K562 (cell line): ENCODE data around the gene LRRC74B. TPM values are rescaled to one million over a fixed set of nuclear protein-coding genes. Genes with fewer than 3 reads are reported as not detected.

Source experiments
- ZNF140 ChIP-seq: fragments of 250-450 bp; sonication (Bioruptor Pico); IDR thresholded peaks from 2 replicates; pipeline ENCODE4 v1.8.0; 2021; ENCODE audit warnings: moderate library complexity, mild to moderate bottlenecking, inconsistent platforms
- polyA plus RNA-seq, 8 experiments: library from polyadenylated mRNA; depleted of rRNA in 4 of 8; stranded (reverse) in 5 of 8; unstranded in 3 of 8; fragments of >200 nt; fragmentation: Nextera tagmentation in 2 of 8; fragmentation: Illumina TruSeq in 1 of 8; extraction: Ambion mirVana in 2 of 8; extraction: Trizol in 1 of 8; gene quantifications; 2 replicates each; pipeline versions ENCODE4 v1.2.1 to v1.2.3, GENCODE V29; 2011 to 2014; ENCODE audit warnings: inconsistent platforms in 1 of 8, missing spikeins in 1 of 8
- total RNA-seq, 7 experiments: library from RNA; depleted of rRNA in 6 of 7; stranded (reverse); fragments of >200 nt in 6 of 7; fragmentation: Illumina TruSeq in 2 of 7; extraction: Trizol in 2 of 7; gene quantifications; 2 replicates each; pipeline versions ENCODE4 v1.2.1 to v1.2.3, GENCODE V29; 2011 to 2021; ENCODE audit warnings: low replicate concordance in 1 of 7
- TF ChIP-seq, protein P1 (sequence below): fragments of 200-600 bp; sonication (generic); IDR thresholded peaks from one replicate; pipeline ENCODE4 v1.6.1; 2012; ENCODE audit warnings: mild to moderate bottlenecking, low read depth, low read length, inconsistent platforms
- TF ChIP-seq, protein P2 (sequence below): sonication (generic); formaldehyde crosslinking; IDR thresholded peaks from 2 replicates; pipeline ENCODE4 v1.8.0; 2022; ENCODE audit warnings: mild to moderate bottlenecking, missing genetic modification reagents
- TF ChIP-seq, protein P3 (sequence below): sonication (generic); formaldehyde crosslinking; IDR thresholded peaks from 2 replicates; pipeline ENCODE4 v1.9.0; 2022; ENCODE audit warnings: mild to moderate bottlenecking, missing genetic modification reagents
- TF ChIP-seq, protein P4 (sequence below): sonication (generic); formaldehyde crosslinking; IDR thresholded peaks from 2 replicates; pipeline ENCODE4 v1.8.1; 2023; ENCODE audit warnings: mild to moderate bottlenecking, missing genetic modification reagents

LRRC74B gene
- total and polyA plus RNA-seq, 9 of the 15 experiments (the other 6 are each of a cell fraction or from before 2014, with no cell fraction given), result not detected

DNA sequence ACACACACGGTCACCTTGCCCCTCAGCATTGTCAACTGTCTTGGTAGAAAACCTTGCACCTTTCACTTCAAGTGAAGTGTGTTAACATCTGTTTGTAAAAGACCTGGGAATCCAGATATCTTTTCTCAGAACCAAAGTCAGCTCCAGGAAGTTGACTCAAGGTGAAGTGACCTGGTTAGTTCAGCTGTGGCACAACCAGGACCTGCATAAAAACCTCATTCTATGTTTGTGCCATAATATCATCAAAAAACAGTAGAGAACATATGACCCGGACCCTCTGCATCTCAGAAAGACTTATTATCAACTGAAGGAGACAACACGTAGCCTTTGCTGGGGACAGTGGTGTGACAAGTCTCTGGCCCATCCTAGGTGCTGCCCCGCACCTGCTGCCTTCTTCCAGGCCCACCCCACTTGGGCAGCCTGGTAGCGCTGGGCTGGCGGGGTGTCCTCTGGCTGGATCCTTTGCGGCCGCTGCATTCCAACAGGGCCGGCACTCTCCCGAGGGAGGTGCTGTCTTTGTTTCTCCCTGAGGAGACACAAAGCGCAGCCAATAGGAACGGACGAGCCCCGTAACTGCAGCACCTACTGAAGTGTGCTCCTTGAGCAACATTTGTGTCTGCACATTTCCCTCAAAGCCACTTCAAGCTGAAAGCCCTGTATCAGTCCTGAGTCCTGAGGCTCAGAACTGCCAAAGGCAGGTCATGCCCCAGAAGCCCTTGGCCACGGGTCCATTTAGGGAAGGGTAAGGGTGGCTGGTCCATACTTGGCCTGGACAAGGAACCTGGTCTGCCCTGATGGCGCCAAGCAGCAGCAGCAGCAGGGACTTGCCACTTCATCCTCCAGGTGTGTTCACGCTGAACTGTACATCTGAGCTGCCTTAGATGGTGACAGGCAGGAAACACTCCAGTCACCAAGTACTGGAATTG lies 25.2 kb downstream of the LRRC74B start (continued):
- TF ChIP-seq, protein P1, sequence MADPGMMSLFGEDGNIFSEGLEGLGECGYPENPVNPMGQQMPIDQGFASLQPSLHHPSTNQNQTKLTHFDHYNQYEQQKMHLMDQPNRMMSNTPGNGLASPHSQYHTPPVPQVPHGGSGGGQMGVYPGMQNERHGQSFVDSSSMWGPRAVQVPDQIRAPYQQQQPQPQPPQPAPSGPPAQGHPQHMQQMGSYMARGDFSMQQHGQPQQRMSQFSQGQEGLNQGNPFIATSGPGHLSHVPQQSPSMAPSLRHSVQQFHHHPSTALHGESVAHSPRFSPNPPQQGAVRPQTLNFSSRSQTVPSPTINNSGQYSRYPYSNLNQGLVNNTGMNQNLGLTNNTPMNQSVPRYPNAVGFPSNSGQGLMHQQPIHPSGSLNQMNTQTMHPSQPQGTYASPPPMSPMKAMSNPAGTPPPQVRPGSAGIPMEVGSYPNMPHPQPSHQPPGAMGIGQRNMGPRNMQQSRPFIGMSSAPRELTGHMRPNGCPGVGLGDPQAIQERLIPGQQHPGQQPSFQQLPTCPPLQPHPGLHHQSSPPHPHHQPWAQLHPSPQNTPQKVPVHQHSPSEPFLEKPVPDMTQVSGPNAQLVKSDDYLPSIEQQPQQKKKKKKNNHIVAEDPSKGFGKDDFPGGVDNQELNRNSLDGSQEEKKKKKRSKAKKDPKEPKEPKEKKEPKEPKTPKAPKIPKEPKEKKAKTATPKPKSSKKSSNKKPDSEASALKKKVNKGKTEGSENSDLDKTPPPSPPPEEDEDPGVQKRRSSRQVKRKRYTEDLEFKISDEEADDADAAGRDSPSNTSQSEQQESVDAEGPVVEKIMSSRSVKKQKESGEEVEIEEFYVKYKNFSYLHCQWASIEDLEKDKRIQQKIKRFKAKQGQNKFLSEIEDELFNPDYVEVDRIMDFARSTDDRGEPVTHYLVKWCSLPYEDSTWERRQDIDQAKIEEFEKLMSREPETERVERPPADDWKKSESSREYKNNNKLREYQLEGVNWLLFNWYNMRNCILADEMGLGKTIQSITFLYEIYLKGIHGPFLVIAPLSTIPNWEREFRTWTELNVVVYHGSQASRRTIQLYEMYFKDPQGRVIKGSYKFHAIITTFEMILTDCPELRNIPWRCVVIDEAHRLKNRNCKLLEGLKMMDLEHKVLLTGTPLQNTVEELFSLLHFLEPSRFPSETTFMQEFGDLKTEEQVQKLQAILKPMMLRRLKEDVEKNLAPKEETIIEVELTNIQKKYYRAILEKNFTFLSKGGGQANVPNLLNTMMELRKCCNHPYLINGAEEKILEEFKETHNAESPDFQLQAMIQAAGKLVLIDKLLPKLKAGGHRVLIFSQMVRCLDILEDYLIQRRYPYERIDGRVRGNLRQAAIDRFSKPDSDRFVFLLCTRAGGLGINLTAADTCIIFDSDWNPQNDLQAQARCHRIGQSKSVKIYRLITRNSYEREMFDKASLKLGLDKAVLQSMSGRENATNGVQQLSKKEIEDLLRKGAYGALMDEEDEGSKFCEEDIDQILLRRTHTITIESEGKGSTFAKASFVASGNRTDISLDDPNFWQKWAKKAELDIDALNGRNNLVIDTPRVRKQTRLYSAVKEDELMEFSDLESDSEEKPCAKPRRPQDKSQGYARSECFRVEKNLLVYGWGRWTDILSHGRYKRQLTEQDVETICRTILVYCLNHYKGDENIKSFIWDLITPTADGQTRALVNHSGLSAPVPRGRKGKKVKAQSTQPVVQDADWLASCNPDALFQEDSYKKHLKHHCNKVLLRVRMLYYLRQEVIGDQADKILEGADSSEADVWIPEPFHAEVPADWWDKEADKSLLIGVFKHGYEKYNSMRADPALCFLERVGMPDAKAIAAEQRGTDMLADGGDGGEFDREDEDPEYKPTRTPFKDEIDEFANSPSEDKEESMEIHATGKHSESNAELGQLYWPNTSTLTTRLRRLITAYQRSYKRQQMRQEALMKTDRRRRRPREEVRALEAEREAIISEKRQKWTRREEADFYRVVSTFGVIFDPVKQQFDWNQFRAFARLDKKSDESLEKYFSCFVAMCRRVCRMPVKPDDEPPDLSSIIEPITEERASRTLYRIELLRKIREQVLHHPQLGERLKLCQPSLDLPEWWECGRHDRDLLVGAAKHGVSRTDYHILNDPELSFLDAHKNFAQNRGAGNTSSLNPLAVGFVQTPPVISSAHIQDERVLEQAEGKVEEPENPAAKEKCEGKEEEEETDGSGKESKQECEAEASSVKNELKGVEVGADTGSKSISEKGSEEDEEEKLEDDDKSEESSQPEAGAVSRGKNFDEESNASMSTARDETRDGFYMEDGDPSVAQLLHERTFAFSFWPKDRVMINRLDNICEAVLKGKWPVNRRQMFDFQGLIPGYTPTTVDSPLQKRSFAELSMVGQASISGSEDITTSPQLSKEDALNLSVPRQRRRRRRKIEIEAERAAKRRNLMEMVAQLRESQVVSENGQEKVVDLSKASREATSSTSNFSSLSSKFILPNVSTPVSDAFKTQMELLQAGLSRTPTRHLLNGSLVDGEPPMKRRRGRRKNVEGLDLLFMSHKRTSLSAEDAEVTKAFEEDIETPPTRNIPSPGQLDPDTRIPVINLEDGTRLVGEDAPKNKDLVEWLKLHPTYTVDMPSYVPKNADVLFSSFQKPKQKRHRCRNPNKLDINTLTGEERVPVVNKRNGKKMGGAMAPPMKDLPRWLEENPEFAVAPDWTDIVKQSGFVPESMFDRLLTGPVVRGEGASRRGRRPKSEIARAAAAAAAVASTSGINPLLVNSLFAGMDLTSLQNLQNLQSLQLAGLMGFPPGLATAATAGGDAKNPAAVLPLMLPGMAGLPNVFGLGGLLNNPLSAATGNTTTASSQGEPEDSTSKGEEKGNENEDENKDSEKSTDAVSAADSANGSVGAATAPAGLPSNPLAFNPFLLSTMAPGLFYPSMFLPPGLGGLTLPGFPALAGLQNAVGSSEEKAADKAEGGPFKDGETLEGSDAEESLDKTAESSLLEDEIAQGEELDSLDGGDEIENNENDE, result peak; percentile 47
- TF ChIP-seq, protein P2, sequence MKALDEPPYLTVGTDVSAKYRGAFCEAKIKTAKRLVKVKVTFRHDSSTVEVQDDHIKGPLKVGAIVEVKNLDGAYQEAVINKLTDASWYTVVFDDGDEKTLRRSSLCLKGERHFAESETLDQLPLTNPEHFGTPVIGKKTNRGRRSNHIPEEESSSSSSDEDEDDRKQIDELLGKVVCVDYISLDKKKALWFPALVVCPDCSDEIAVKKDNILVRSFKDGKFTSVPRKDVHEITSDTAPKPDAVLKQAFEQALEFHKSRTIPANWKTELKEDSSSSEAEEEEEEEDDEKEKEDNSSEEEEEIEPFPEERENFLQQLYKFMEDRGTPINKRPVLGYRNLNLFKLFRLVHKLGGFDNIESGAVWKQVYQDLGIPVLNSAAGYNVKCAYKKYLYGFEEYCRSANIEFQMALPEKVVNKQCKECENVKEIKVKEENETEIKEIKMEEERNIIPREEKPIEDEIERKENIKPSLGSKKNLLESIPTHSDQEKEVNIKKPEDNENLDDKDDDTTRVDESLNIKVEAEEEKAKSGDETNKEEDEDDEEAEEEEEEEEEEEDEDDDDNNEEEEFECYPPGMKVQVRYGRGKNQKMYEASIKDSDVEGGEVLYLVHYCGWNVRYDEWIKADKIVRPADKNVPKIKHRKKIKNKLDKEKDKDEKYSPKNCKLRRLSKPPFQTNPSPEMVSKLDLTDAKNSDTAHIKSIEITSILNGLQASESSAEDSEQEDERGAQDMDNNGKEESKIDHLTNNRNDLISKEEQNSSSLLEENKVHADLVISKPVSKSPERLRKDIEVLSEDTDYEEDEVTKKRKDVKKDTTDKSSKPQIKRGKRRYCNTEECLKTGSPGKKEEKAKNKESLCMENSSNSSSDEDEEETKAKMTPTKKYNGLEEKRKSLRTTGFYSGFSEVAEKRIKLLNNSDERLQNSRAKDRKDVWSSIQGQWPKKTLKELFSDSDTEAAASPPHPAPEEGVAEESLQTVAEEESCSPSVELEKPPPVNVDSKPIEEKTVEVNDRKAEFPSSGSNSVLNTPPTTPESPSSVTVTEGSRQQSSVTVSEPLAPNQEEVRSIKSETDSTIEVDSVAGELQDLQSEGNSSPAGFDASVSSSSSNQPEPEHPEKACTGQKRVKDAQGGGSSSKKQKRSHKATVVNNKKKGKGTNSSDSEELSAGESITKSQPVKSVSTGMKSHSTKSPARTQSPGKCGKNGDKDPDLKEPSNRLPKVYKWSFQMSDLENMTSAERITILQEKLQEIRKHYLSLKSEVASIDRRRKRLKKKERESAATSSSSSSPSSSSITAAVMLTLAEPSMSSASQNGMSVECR, result no peak
- TF ChIP-seq, protein P3, sequence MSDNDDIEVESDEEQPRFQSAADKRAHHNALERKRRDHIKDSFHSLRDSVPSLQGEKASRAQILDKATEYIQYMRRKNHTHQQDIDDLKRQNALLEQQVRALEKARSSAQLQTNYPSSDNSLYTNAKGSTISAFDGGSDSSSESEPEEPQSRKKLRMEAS (CRISPR knock-in tag), result peak; percentile 49; the same call in 1 of the 2 replicates
- no peak for TF ChIP-seq ZNF140 (CRISPR knock-in tag)
- TF ChIP-seq, protein P4, sequence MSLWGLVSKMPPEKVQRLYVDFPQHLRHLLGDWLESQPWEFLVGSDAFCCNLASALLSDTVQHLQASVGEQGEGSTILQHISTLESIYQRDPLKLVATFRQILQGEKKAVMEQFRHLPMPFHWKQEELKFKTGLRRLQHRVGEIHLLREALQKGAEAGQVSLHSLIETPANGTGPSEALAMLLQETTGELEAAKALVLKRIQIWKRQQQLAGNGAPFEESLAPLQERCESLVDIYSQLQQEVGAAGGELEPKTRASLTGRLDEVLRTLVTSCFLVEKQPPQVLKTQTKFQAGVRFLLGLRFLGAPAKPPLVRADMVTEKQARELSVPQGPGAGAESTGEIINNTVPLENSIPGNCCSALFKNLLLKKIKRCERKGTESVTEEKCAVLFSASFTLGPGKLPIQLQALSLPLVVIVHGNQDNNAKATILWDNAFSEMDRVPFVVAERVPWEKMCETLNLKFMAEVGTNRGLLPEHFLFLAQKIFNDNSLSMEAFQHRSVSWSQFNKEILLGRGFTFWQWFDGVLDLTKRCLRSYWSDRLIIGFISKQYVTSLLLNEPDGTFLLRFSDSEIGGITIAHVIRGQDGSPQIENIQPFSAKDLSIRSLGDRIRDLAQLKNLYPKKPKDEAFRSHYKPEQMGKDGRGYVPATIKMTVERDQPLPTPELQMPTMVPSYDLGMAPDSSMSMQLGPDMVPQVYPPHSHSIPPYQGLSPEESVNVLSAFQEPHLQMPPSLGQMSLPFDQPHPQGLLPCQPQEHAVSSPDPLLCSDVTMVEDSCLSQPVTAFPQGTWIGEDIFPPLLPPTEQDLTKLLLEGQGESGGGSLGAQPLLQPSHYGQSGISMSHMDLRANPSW, result 0 out of 2 replicates have a peak, but pooled peaks have one; percentile 33
